ENCODE data around the gene EFCAB14. TPM values are rescaled to one million over a fixed set of nuclear protein-coding genes. Genes with fewer than 3 reads are reported as not detected.

Gene EFCAB14
- total and polyA plus RNA-seq, 2 of the 4 experiments (the other 2 are of a cell fraction) = 28.6 to 43.0 TPM

- Histone ChIP-seq H3K4me3 (ENCODE audit: insufficient read depth, low read depth, low read length) (no peak overlapping the region), H3K4me2 (ENCODE audit: low read depth, low read length) (no peak overlapping the region), H3K9ac (ENCODE audit: low read depth, low read length) (no peak overlapping the region), H3K79me1 (ENCODE audit: low read depth in 1 of 2, low read length in 2 of 2) (no peaks in the 10 kb centered on the region), H3K27me3 (ENCODE audit: control insufficient read depth, insufficient read depth, low read length) (no peaks in the 10 kb centered on the region), H3K9me3 (ENCODE audit: control insufficient read depth, insufficient read depth, low read length) (no peaks in the 10 kb centered on the region), H4K5ac (ENCODE audit: low read depth, low read length) (no peak overlapping the region), H3K56ac (ENCODE audit: extremely low read depth, insufficient read depth, low read length) (no peak overlapping the region), H3K36me3 (ENCODE audit: control insufficient read depth, insufficient read depth, low read length) (no peaks in the 10 kb centered on the region), H3K9me1 (ENCODE audit: insufficient read depth, low read length) (no peaks in the 10 kb centered on the region), H2BK5ac (ENCODE audit: low read depth, low read length, poor library complexity, severe bottlenecking) (no peak overlapping the region), H3K4me1 (ENCODE audit: control insufficient read depth, insufficient read depth, low read length) (no peaks in the 10 kb centered on the region), H2AFZ (replicated peaks; ENCODE audit: low read length, poor library complexity) (no peak overlapping the region), H4K20me1 (ENCODE audit: insufficient read depth, low read length) (no peaks in the 10 kb centered on the region), H2AK5ac (ENCODE audit: low read depth, low read length) (no peak overlapping the region), H3K18ac (ENCODE audit: low read depth, low read length) (no peak overlapping the region), H2AK9ac (replicated peaks; ENCODE audit: low read depth, low read length, poor library complexity) (no peak overlapping the region), H2BK20ac (ENCODE audit: low read depth, low read length) (no peak overlapping the region), H3K23ac (ENCODE audit: low read depth, low read length) (no peak overlapping the region), H4K91ac (ENCODE audit: insufficient read depth, low read depth, low read length) (no peak overlapping the region), H4K8ac (ENCODE audit: low read depth in 2 of 2, low read length in 2 of 2) (no peak overlapping the region), H3K27ac (ENCODE audit: insufficient read depth, low read length) (no peak overlapping the region), H3K4ac (ENCODE audit: low read depth, low read length) (no peak overlapping the region), H2BK15ac (ENCODE audit: low read depth, low read length) (no peak overlapping the region), H3K14ac (replicated peaks; ENCODE audit: low read depth, low read length) (no peak overlapping the region), H2BK120ac (ENCODE audit: low read depth, low read length) (no peak overlapping the region)
- peak; percentile 3 for DNase-seq
- no TSS peak for BruUV-seq (replicated peaks)
- TF ChIP-seq MAZ (IDR thresholded peaks at IDR 0.05; ENCODE audit: borderline replicate concordance, low read depth, low read length) = no peak
- no peak for TF ChIP-seq ELK1 (IDR thresholded peaks at IDR 0.05; ENCODE audit: borderline replicate concordance, low read depth, low read length)
- TF ChIP-seq RAD21 (IDR thresholded peaks at IDR 0.05; ENCODE audit: low read length) = no peak
- ChIA-PET CTCF (no interaction called here), POLR2A (ENCODE audit: unreplicated experiment) (no interaction called here)
- in situ Hi-C loops (cut with MboI; ENCODE audit: low sequenced_read_pairs) (no loop called here), dilution Hi-C loops (cut with HindIII; ENCODE audit: low sequenced_read_pairs, unreplicated experiment) (no loop called here), intact Hi-C loops (cut with micrococcal nuclease) (no loop called here)
- 33% methylated on average over 1 of the region's 6 CpGs; no CpG with 5 or more reads in 1 of the 2 experiments for WGBS, 2 experiments (ENCODE audit: extremely low coverage in 2 of 2, insufficient read length in 1 of 2)
- ATAC-seq (ENCODE audit: low read depth) = no peak; the same call in 1 of the 2 replicates
Measured at GRCh38 chr1:46757247-46757955, 38.5 kb upstream of the EFCAB14 start.

All from IMR-90 (cell line).